HepG2 (cell line): ENCODE measurements around the gene MAP3K19. TPM values are rescaled to one million over a fixed set of nuclear protein-coding genes. Genes with fewer than 3 reads are reported as not detected.
A peak's percentile ranks its signal among the peaks of the same experiment; 100 is the strongest.

Experiments used
- BRCA1 ChIP-seq: sonication (generic); formaldehyde crosslinking; IDR thresholded peaks from 2 replicates; pipeline ENCODE4 v1.4.0; 2020; ENCODE audit warnings: missing genetic modification reagents
- HOXA5 ChIP-seq: sonication (generic); formaldehyde crosslinking; IDR thresholded peaks from 2 replicates; pipeline ENCODE4 v1.4.0; 2020; ENCODE audit warnings: missing genetic modification reagents
- KLF13 ChIP-seq: sonication (generic); formaldehyde crosslinking; IDR thresholded peaks from 2 replicates; pipeline ENCODE4 v1.4.0; 2020; ENCODE audit warnings: mild to moderate bottlenecking, missing genetic modification reagents
- KLF15 ChIP-seq: sonication (generic); formaldehyde crosslinking; IDR thresholded peaks from 2 replicates; pipeline ENCODE4 v1.8.1; 2023; ENCODE audit warnings: borderline replicate concordance, mild to moderate bottlenecking, inconsistent platforms, missing genetic modification reagents, mixed read lengths
- KLF6 ChIP-seq: IDR thresholded peaks from 2 replicates; pipeline ENCODE4 v1.8.0; 2016; ENCODE audit warnings: missing biosample characterization, missing genetic modification reagents
- RBAK ChIP-seq: sonication (generic); formaldehyde crosslinking; IDR thresholded peaks from 2 replicates; pipeline ENCODE4 v1.5.1; 2020; ENCODE audit warnings: mild to moderate bottlenecking, missing genetic modification reagents
- TRIM24 ChIP-seq: sonication (generic); formaldehyde crosslinking; IDR thresholded peaks from 2 replicates; pipeline ENCODE4 v1.8.0; 2022; ENCODE audit warnings: mild to moderate bottlenecking, missing genetic modification reagents
- ZFAT ChIP-seq: sonication (generic); formaldehyde crosslinking; conservative IDR thresholded peaks from 2 replicates; pipeline ENCODE4 v1.8.1; 2023; ENCODE audit warnings: missing genetic modification reagents, inconsistent platforms
- ZMYM2 ChIP-seq: sonication (generic); formaldehyde crosslinking; IDR thresholded peaks from 2 replicates; pipeline ENCODE4 v1.8.0; 2022; ENCODE audit warnings: mild to moderate bottlenecking, missing genetic modification reagents
- ZNF12 ChIP-seq: sonication (generic); formaldehyde crosslinking; IDR thresholded peaks from 2 replicates; pipeline ENCODE4 v1.5.0; 2020; ENCODE audit warnings: missing genetic modification reagents
- ZNF224 ChIP-seq: sonication (generic); formaldehyde crosslinking; IDR thresholded peaks from 2 replicates; pipeline ENCODE4 v1.5.0; 2020; ENCODE audit warnings: mild to moderate bottlenecking, missing genetic modification reagents
- ZNF264 ChIP-seq: sonication (generic); formaldehyde crosslinking; IDR thresholded peaks from 2 replicates; pipeline ENCODE4 v1.4.0; 2020; ENCODE audit warnings: missing genetic modification reagents
- ZNF3 ChIP-seq: IDR thresholded peaks from 2 replicates; pipeline ENCODE4 v1.7.0; 2017; ENCODE audit warnings: inconsistent platforms
- ZNF354B ChIP-seq: sonication (generic); formaldehyde crosslinking; IDR thresholded peaks from 2 replicates; pipeline ENCODE4 v1.8.0; 2022; ENCODE audit warnings: mild to moderate bottlenecking, missing genetic modification reagents
- ZNF503 ChIP-seq: sonication (generic); formaldehyde crosslinking; IDR thresholded peaks from 2 replicates; pipeline ENCODE4 v1.4.0; 2020; ENCODE audit warnings: missing genetic modification reagents
- ZNF615 ChIP-seq: sonication (generic); formaldehyde crosslinking; IDR thresholded peaks from 2 replicates; pipeline ENCODE4 v1.5.0; 2020; ENCODE audit warnings: mild to moderate bottlenecking, missing genetic modification reagents, borderline replicate concordance
- ZNF619 ChIP-seq: sonication (generic); formaldehyde crosslinking; IDR thresholded peaks from 2 replicates; pipeline ENCODE4 v1.4.0; 2020; ENCODE audit warnings: mild to moderate bottlenecking, missing genetic modification reagents
- ZNF782 ChIP-seq: sonication (generic); formaldehyde crosslinking; IDR thresholded peaks from 2 replicates; pipeline ENCODE4 v1.4.0; 2020; ENCODE audit warnings: missing genetic modification reagents, mild to moderate bottlenecking, borderline replicate concordance
- ZSCAN25 ChIP-seq: sonication (generic); formaldehyde crosslinking; IDR thresholded peaks from 2 replicates; pipeline ENCODE4 v1.8.0; 2022; ENCODE audit warnings: mild to moderate bottlenecking, missing genetic modification reagents
- polyA plus RNA-seq, 8 experiments: library from polyadenylated mRNA; depleted of rRNA in 3 of 8; stranded (reverse) in 7 of 8; unstranded in 1 of 8; fragments of >200 nt; fragmentation: Illumina TruSeq in 4 of 8; extraction: Trizol in 4 of 8; gene quantifications; 2 replicates each; pipeline versions ENCODE4 v1.2.1 to v1.2.3, GENCODE V29; 2011 to 2016; ENCODE audit warnings: low read depth in 4 of 8, missing spikeins in 1 of 8, mixed read lengths in 1 of 8; ENCODE audit not compliant: insufficient read depth in 1 of 8
- total RNA-seq, 5 experiments: library from RNA; depleted of rRNA; stranded (reverse); fragments of >200 nt; fragmentation: Illumina TruSeq; extraction: Trizol; gene quantifications; 2 replicates each; pipeline ENCODE4 v1.2.3, GENCODE V29; 2016; ENCODE audit warnings: low read depth in 1 of 5
- TF ChIP-seq, protein P1 (sequence below): IDR thresholded peaks from 2 replicates; pipeline ENCODE4 v1.6.1; 2016; ENCODE audit warnings: missing compliant biosample characterization, missing genetic modification reagents, borderline replicate concordance
- TF ChIP-seq, protein P2 (sequence below): sonication (generic); formaldehyde crosslinking; conservative IDR thresholded peaks from 2 replicates; pipeline ENCODE4 v1.4.0; 2020; ENCODE audit warnings: missing genetic modification reagents
- TF ChIP-seq, protein P3 (sequence below): sonication (generic); formaldehyde crosslinking; IDR thresholded peaks from 2 replicates; pipeline ENCODE4 v1.4.0; 2020; ENCODE audit warnings: mild to moderate bottlenecking, low read depth, missing genetic modification reagents
- TF ChIP-seq, protein P4 (sequence below): IDR thresholded peaks from 2 replicates; pipeline ENCODE4 v1.6.1; 2012; ENCODE audit warnings: low read depth, low read length, improper control_type of control experiment

The MAP3K19 gene
- total and polyA plus RNA-seq, 2 of the 13 experiments (the other 11 are each of a cell fraction or from before 2014, with no cell fraction given), result not detected

DNA sequence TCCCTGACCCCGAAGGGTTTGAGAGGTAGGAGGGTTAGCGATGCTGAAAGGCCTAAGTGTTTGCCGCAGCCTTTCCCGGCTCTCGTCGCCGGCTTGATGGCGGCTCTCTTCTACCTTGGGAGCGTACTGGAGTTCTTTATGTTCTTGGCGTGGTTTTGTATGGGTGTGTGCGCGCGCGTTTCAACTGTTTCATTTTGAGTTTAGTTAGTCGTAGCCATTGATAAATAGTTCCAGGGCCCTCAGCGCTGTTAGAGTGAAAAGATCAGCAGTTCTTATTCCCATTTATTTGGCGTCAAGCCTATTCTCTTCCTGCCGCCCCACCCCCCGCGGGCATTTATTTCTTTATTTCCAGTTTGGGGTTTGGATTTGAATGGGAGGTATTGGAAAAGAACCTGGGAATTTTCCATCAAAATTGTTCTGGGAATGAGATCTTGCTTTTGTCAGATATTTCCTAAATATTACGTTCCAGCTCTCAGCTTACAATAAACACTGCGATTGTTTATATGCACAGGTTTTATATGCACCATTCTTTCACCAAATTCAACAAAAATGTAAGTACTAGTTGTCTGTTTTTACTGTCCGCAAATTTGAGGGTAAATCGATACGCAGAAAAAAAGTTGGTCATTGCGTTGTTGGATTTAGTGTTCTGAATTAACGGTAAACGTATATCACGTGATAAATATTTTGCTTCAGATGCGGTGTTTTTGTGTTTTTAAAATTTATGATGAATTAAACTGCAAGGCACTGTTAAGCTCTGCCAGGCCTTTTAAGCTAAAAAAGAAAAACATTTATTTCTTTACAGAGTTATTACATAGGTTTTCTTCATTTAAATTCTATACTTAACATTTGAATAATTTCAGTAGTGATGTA is 127.7 kb downstream of the MAP3K19 start (continued):
- TF ChIP-seq ZNF503 (CRISPR knock-in tag) (0 out of 2 replicates have a peak, but pooled peaks have one; percentile 41), ZNF782 (CRISPR knock-in tag) (no peak), KLF15 (no peak), KLF13 (CRISPR knock-in tag) (no peak), HOXA5 (CRISPR knock-in tag) (no peak), ZMYM2 (no peak), ZNF264 (CRISPR knock-in tag) (0 out of 2 replicates have a peak, but pooled peaks have one; percentile 17), ZNF12 (CRISPR knock-in tag) (no peak), ZNF615 (no peak), ZNF354B (no peak), ZSCAN25 (no peak), TRIM24 (no peak), ZFAT (CRISPR knock-in tag) (no peak), KLF6 (no peak), ZNF619 (CRISPR knock-in tag) (no peak), BRCA1 (CRISPR knock-in tag) (no peak), ZNF224 (CRISPR knock-in tag) (no peak), RBAK (CRISPR knock-in tag) (no peak), ZNF3 (no peak)
- TF ChIP-seq, protein P1, sequence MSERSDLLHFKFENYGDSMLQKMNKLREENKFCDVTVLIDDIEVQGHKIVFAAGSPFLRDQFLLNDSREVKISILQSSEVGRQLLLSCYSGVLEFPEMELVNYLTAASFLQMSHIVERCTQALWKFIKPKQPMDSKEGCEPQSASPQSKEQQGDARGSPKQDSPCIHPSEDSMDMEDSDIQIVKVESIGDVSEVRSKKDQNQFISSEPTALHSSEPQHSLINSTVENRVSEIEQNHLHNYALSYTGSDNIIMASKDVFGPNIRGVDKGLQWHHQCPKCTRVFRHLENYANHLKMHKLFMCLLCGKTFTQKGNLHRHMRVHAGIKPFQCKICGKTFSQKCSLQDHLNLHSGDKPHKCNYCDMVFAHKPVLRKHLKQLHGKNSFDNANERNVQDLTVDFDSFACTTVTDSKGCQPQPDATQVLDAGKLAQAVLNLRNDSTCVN (CRISPR knock-in tag), result no peak
- TF ChIP-seq, protein P2, sequence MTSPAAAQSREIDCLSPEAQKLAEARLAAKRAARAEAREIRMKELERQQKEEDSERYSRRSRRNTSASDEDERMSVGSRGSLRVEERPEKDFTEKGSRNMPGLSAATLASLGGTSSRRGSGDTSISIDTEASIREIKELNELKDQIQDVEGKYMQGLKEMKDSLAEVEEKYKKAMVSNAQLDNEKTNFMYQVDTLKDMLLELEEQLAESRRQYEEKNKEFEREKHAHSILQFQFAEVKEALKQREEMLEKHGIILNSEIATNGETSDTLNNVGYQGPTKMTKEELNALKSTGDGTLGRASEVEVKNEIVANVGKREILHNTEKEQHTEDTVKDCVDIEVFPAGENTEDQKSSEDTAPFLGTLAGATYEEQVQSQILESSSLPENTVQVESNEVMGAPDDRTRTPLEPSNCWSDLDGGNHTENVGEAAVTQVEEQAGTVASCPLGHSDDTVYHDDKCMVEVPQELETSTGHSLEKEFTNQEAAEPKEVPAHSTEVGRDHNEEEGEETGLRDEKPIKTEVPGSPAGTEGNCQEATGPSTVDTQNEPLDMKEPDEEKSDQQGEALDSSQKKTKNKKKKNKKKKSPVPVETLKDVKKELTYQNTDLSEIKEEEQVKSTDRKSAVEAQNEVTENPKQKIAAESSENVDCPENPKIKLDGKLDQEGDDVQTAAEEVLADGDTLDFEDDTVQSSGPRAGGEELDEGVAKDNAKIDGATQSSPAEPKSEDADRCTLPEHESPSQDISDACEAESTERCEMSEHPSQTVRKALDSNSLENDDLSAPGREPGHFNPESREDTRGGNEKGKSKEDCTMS, result no peak
- TF ChIP-seq, protein P3, sequence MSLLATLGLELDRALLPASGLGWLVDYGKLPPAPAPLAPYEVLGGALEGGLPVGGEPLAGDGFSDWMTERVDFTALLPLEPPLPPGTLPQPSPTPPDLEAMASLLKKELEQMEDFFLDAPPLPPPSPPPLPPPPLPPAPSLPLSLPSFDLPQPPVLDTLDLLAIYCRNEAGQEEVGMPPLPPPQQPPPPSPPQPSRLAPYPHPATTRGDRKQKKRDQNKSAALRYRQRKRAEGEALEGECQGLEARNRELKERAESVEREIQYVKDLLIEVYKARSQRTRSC, result 0 out of 2 replicates have a peak, but pooled peaks have one; percentile 3
- TF ChIP-seq, protein P4, sequence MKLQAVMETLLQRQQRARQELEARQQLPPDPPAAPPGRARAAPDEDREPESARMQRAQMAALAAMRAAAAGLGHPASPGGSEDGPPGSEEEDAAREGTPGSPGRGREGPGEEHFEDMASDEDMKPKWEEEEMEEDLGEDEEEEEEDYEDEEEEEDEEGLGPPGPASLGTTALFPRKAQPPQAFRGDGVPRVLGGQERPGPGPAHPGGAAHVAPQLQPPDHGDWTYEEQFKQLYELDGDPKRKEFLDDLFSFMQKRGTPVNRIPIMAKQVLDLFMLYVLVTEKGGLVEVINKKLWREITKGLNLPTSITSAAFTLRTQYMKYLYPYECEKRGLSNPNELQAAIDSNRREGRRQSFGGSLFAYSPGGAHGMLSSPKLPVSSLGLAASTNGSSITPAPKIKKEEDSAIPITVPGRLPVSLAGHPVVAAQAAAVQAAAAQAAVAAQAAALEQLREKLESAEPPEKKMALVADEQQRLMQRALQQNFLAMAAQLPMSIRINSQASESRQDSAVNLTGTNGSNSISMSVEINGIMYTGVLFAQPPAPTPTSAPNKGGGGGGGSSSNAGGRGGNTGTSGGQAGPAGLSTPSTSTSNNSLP, result no peak
